ENCODE data around the gene CHSY3. TPM values are rescaled to one million over a fixed set of nuclear protein-coding genes. Genes with fewer than 3 reads are reported as not detected.

Gene CHSY3
- total RNA-seq, 1 donor from 2014 or later, result 9.4 TPM

DNA sequence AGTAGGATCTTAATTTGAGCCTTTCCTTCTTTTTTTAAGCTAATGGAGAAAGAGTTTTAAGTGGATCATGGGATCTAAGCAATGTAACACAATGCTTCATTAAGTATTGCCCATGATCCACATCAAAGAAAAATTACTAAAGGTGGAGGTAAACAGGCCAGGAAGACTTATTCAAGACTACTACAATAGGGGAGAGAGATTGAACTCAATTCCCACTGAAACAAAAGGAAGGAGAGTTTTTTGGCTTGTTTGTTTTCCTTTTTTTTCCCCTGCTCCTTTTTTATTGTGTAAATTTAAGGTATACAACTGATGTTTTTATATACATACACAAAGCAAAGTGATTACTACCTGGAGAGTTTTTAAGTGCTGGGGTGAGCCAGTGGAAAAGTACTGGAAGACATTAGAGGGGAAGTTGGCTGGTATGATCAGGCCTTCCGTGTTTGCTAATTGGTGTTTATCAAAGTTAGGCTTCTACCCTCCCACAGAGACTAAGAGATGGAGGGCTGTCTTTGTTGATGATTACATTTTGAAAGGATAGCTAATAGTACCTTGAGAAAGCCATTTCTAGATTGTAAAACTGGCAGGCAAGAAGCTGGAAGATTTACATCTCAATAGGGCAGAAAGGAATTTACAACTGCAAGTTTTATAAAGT, 262.7 kb downstream of the CHSY3 start:
- Mint-ChIP-seq H3K4me3 (ENCODE audit: unreplicated experiment) (no peak overlapping the region), H3K27me3 (ENCODE audit: low read depth, unreplicated experiment) (no peaks in the 10 kb centered on the region), H3K27ac (ENCODE audit: unreplicated experiment) (no peak overlapping the region), H3K9me3 (ENCODE audit: unreplicated experiment) (no peaks in the 10 kb centered on the region), H3K36me3 (ENCODE audit: low read depth, unreplicated experiment) (no peaks in the 10 kb centered on the region), H3K4me1 (ENCODE audit: low read depth, unreplicated experiment) (no peaks in the 10 kb centered on the region)
- Histone ChIP-seq H3K79me2 (ENCODE audit: insufficient read depth, low read length) (no peaks in the 10 kb centered on the region), H2AFZ (ENCODE audit: low read depth, low read length) (no peak overlapping the region), H3K27me3 (ENCODE audit: insufficient read depth, low read length) (no peaks in the 10 kb centered on the region), H3K4me3 (ENCODE audit: insufficient read depth, low read depth, low read length) (no peak overlapping the region), H4K20me1 (ENCODE audit: insufficient read depth, low read length) (no peaks in the 10 kb centered on the region), H3K4me2 (ENCODE audit: low read length) (no peak overlapping the region), H3K9me3 (ENCODE audit: insufficient read depth, low read depth, low read length) (no peaks in the 10 kb centered on the region), H3K9ac (ENCODE audit: low read length) (no peak overlapping the region), H3K27ac (ENCODE audit: low read depth, low read length) (no peak overlapping the region), H3K4me1 (ENCODE audit: insufficient read depth, low read length) (no peaks in the 10 kb centered on the region), H3K36me3 (ENCODE audit: insufficient read depth, low read length) (no peaks in the 10 kb centered on the region)
- FAIRE-seq (no peak), DNase-seq (ENCODE audit: low read depth) (no peak)
- TF ChIP-seq, protein P1, sequence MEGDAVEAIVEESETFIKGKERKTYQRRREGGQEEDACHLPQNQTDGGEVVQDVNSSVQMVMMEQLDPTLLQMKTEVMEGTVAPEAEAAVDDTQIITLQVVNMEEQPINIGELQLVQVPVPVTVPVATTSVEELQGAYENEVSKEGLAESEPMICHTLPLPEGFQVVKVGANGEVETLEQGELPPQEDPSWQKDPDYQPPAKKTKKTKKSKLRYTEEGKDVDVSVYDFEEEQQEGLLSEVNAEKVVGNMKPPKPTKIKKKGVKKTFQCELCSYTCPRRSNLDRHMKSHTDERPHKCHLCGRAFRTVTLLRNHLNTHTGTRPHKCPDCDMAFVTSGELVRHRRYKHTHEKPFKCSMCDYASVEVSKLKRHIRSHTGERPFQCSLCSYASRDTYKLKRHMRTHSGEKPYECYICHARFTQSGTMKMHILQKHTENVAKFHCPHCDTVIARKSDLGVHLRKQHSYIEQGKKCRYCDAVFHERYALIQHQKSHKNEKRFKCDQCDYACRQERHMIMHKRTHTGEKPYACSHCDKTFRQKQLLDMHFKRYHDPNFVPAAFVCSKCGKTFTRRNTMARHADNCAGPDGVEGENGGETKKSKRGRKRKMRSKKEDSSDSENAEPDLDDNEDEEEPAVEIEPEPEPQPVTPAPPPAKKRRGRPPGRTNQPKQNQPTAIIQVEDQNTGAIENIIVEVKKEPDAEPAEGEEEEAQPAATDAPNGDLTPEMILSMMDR (IDR thresholded peaks at IDR 0.05; ENCODE audit: insufficient read depth, low read depth, low read length), result no peak
- no peak for TF ChIP-seq EZH2 (IDR thresholded peaks at IDR 0.05; ENCODE audit: insufficient read depth, low read length)

DNA sequence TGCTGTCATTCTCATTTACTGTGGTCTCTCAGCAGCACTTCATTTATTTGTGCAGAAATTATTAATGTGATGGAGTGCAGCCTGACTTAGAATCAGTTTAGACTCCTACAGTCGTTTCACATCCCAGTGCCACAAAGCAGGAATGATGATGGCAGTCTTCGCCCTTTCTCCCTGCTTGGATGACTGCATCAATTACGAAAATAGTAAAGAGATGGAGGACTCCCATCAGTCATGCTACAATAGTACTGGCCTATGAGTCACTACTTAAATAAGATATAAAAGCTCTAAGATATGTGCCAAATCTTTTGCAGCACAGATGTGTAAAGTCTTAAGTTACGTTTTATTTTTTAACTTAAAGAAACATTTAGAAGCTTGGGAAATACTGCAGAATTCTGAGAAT, 263.9 kb downstream of the CHSY3 start:
- Mint-ChIP-seq H3K27ac (ENCODE audit: unreplicated experiment) (no peak overlapping the region), H3K4me1 (ENCODE audit: low read depth, unreplicated experiment) (no peaks in the 10 kb centered on the region), H3K27me3 (ENCODE audit: low read depth, unreplicated experiment) (no peaks in the 10 kb centered on the region), H3K9me3 (ENCODE audit: unreplicated experiment) (no peaks in the 10 kb centered on the region), H3K36me3 (ENCODE audit: low read depth, unreplicated experiment) (no peaks in the 10 kb centered on the region), H3K4me3 (ENCODE audit: unreplicated experiment) (no peak overlapping the region)
- Histone ChIP-seq H4K20me1 (ENCODE audit: insufficient read depth, low read length) (no peaks in the 10 kb centered on the region), H3K79me2 (ENCODE audit: insufficient read depth, low read length) (no peaks in the 10 kb centered on the region), H3K4me3 (ENCODE audit: insufficient read depth, low read depth, low read length) (no peak overlapping the region), H3K27ac (ENCODE audit: low read depth, low read length) (no peak overlapping the region), H3K27me3 (ENCODE audit: insufficient read depth, low read length) (no peaks in the 10 kb centered on the region), H3K9ac (ENCODE audit: low read length) (no peak overlapping the region), H2AFZ (ENCODE audit: low read depth, low read length) (no peak overlapping the region), H3K4me2 (ENCODE audit: low read length) (no peak overlapping the region), H3K36me3 (ENCODE audit: insufficient read depth, low read length) (no peaks in the 10 kb centered on the region), H3K9me3 (ENCODE audit: insufficient read depth, low read depth, low read length) (no peaks in the 10 kb centered on the region), H3K4me1 (ENCODE audit: insufficient read depth, low read length) (no peaks in the 10 kb centered on the region)
- FAIRE-seq (no peak), DNase-seq (ENCODE audit: low read depth) (peak; percentile 69)
- no peak for TF ChIP-seq EZH2 (IDR thresholded peaks at IDR 0.05; ENCODE audit: insufficient read depth, low read length)
- TF ChIP-seq, protein P1 (IDR thresholded peaks at IDR 0.05; ENCODE audit: insufficient read depth, low read depth, low read length), result no peak

GRCh38 chr5:130171699-130172098, 267.4 kb downstream of the CHSY3 start:
- Mint-ChIP-seq H3K27me3 (ENCODE audit: low read depth, unreplicated experiment) (no peaks in the 10 kb centered on the region), H3K4me3 (ENCODE audit: unreplicated experiment) (no peak overlapping the region), H3K36me3 (ENCODE audit: low read depth, unreplicated experiment) (no peaks in the 10 kb centered on the region), H3K9me3 (ENCODE audit: unreplicated experiment) (peaks cover 2% of the 10 kb centered on the region), H3K4me1 (ENCODE audit: low read depth, unreplicated experiment) (no peaks in the 10 kb centered on the region), H3K27ac (ENCODE audit: unreplicated experiment) (no peak overlapping the region)
- TF ChIP-seq, protein P1 (IDR thresholded peaks at IDR 0.05; ENCODE audit: insufficient read depth, low read depth, low read length), result no peak
- no peaks in the 10 kb centered on the region for H3K4me1 ChIP-seq (ENCODE audit: insufficient read depth, low read length)
- no peak overlapping the region for H2AFZ ChIP-seq (ENCODE audit: low read depth, low read length)
- H3K9me3 ChIP-seq (ENCODE audit: insufficient read depth, low read depth, low read length), result no peaks in the 10 kb centered on the region
- no peak overlapping the region for H3K9ac ChIP-seq (ENCODE audit: low read length)
- DNase-seq (ENCODE audit: low read depth) (no peak), FAIRE-seq (no peak)
- no peak overlapping the region for H3K4me2 ChIP-seq (ENCODE audit: low read length)
- no peaks in the 10 kb centered on the region for H4K20me1 ChIP-seq (ENCODE audit: insufficient read depth, low read length)
- H3K36me3 ChIP-seq (ENCODE audit: insufficient read depth, low read length), result no peaks in the 10 kb centered on the region
- no peak overlapping the region for H3K4me3 ChIP-seq (ENCODE audit: insufficient read depth, low read depth, low read length)
- H3K27me3 ChIP-seq (ENCODE audit: insufficient read depth, low read length), result no peaks in the 10 kb centered on the region
- no peak overlapping the region for H3K27ac ChIP-seq (ENCODE audit: low read depth, low read length)
- no peaks in the 10 kb centered on the region for H3K79me2 ChIP-seq (ENCODE audit: insufficient read depth, low read length)
